GM19099 (cell line): Measurements from ENCODE around the gene PROKR1.

ENCODE experiments used
- POLR2A ChIP-seq: IDR thresholded peaks from 3 replicates; pipeline ENCODE4 v1.6.1; 2011; ENCODE audit warnings: low read depth; ENCODE audit not compliant: insufficient read length; ENCODE audit errors: extremely low read depth

Gene PROKR1

DNA sequence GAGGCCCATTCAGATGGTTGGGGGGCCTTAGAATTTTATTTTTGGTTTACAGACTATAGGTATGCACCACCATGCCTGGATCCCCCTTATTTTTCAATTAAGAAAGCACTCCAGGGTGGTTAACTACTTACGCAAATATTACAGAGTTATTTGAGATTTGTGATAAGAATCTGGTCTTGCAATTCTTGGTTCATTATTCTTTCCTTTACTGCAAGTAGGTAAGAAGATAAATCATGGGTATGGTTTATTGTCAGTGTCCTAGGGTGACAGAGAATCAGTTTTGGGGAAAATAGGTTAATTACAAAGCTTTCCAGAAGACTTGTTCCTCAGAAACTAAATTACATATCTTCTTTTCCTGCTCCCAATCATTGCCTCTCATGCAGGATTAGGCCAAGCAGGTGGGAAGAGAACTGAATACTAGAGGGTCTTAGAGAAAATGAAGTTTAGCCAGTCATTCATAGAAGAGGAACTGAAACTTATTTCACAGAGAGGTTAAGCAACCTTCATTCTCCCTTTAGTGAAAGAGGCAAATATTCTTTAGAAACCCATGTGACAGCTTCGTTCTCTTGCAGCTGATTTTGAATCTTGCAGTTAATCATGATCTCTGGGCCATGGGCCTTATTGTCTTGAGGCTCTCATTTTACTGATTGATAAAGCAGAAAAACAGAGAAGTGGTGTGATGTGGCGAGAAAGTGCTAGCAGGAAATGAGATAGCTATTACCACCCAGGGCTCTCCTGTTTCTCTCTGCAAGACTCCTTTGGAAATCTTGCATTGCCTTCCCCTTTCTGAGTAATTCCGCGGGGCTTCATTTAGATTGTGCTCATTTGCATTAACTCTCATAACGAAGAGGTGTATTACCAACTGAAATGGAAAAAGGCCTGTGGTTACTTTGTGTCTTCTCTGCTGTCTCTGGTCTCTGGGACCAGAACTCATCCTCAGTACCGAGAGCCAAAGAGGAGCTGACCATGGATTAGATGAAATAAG lies 46.5 kb downstream of the PROKR1 start:
- TF ChIP-seq POLR2A, result no peak

DNA sequence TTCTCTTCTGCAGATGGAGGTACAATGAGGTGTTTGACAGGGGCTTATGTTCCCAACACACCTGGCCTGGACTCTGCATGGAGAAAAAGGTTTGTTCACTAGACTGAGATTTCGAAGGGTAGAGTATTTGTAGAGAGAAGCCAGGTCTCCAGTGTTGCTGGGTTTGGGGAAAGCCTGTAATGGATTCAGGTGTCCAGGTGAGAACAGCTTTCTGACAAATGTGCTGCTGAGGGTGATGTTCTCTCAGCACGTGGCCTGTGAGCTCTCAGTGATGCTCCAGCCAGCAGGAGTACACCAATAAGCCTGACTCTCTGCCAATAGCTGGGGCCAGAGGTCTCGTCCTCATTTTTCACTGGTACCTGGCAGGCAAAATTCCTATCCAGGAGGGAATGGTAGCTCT lies 47.5 kb downstream of the PROKR1 start:
- no peak for TF ChIP-seq POLR2A

DNA sequence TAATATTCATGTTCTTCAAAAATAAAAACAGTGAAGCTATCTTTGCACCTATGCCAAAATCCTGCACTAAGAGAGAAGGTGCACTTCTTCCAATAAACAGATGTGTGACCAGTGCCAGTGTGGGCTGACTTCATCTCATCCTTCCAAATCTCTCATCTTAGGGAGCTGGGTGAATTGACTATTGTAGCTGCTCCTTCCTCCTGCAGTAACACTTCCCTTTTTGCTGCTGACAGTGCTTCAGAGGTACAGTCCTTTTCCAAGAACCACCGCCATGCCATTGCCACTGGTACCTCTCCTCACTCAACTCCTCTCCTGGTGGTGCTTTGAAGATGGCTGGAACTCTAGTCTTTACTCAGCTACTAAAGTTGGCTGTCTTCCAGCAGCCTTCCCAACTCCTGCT lies 49.1 kb downstream of the PROKR1 start:
- TF ChIP-seq POLR2A, result no peak

DNA sequence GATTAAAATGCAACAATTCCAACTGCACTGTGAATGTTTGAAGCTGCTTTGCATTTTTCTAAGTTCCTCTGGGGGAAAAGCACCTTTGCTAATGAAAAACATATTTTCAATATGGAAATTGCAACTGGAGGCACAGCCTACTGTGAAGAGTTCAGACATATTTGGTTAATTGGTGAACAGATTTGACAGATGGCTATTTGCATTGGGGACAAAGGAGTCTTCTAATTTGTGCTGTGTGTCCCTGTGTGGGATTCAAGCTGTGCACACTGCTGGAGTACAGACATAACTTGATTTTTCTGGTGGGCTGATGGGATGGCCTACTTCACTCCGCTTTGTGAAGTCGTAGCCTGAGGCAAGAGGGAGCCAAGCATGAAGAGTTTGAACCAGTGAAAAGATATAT lies 50.6 kb downstream of the PROKR1 start:
- no peak for TF ChIP-seq POLR2A

DNA sequence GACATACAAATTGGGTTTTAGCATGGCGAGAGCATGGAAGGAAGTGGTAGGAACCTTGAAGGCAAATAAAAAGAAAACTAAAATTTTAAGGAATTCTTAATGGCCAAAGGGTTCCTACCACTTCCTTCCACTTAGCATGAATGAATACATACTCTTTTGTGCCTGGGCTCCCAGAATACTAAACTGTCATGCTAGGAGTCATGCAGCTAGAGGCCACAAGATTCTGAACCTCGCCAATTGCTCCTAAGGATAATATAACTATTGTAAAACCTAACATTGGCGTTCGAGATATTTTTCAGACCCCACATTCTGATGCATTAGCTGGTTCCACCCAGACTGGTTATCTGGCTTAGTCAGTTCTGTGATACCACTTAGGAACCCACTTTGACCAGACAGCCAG lies 52.6 kb downstream of the PROKR1 start:
- TF ChIP-seq POLR2A, result no peak

DNA sequence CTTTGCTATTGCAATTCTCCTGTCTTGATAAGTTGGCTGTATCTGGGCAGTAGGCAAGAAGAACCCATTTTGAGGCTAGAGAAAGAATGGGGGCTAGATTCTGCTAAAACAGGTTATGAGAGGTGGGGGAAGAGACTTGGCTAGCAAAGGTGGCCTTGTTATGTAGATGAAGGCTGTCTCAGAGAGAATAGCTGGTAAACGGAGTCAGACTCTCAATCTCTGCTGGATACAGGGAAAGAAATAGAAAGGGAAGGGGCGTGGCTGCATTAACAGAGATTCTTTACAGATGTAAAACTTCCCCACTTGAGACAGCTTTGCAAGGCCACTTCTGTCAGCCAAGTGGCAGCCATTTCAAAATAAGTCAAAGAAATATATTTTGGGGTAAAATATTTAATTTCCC lies 53.2 kb downstream of the PROKR1 start:
- no peak for TF ChIP-seq POLR2A

DNA sequence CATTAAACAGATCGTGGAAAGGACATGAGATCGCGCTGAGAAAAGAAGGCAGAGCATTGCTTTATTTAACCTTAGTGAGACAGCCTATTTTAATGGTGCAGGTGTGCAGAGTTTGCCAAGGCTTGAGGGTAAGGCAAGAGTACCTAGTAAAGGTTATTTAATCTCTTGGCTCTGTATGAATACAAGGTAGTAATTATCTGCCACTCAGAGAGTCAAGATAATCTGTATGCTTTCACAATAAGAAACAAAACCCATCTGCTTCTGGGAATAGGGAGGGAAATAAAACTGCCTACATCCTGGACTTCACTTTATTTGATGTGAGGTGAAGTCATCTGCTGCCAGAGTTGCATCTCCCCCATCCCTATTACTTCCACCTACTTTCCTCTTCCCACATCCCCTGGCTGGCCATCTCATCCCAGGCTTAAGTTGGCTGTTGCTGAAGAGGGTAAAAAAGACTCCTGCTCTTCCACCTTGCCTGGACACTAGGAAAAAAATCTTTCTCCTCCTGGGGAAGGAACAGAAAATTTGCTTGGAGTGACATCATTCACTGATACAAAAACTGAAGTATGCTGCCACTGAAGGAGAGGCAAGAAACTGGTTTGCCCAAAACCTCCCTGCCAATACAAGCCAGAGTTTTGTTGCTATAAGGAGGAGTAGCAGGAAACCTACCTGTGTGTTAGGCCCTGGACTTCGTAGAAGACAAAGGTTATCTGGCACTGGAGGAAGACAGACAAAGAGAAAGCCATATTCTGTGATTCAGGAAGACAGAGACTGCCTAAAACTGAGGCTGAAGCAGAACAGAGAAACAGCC lies 55.4 kb downstream of the PROKR1 start:
- no peak for TF ChIP-seq POLR2A

DNA sequence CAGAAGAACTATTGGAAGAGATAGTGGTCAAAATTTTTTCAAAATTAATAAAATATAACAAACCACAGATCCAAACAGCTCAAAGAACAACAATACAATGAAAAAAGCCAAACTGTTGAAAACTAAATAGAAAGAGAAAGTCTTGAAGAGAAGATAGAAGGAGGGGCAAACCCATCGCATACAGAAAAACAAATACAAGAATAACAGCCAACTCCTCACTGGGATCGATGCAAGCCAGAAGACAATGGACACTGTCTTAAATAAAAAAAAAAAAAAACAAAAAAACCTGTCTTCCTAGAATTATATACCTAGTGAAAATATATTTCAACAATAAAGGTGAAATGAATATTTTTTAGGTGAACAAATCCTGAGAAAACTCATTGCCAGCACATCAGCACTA lies 57.2 kb downstream of the PROKR1 start:
- TF ChIP-seq POLR2A, result no peak

DNA sequence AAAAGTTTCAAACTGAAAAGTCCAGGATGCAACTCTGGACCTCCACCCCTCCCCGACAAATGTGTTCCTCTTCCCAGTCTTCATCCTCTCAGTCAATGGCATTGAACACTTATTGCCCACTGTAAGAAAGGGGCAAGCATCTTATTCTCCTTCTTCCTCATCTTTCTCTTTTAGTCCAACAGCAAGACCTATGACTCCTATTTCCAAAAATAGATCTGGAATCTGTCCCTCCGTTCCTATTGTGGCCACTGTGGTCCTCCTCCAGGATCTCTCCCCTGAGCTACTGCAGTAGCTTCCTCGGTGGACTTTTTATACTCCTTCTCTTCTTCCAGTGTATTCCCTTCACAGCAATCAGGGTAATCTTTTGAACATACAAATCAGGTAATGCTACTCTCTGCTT lies 63.3 kb downstream of the PROKR1 start:
- no peak for TF ChIP-seq POLR2A
